Stimulated activated CD4-positive, alpha-beta T cell treated with anti-CD3 and anti-CD28 coated beads, TNF-alpha, amount 100 ng/mL, for 1 hour (primary cell): ENCODE measurements around the gene CDKN1C.
"Not testable (repeated sequence)": the region's sequence is repeated elsewhere in the genome, so short reads cannot be mapped to it uniquely, and the experiment has no call there.

Experiments
- DNase-seq, 3 donors: peaks; one replicate each; pipeline ENCODE4 v3.0.0-alpha.2; 2020; ENCODE audit warnings: low read depth in 3 of 3, low spot score in 1 of 3

The CDKN1C gene

GRCh38 chr11:2909133-2909902 is 23.7 kb upstream of the CDKN1C start:
- DNase-seq: no peak

DNA sequence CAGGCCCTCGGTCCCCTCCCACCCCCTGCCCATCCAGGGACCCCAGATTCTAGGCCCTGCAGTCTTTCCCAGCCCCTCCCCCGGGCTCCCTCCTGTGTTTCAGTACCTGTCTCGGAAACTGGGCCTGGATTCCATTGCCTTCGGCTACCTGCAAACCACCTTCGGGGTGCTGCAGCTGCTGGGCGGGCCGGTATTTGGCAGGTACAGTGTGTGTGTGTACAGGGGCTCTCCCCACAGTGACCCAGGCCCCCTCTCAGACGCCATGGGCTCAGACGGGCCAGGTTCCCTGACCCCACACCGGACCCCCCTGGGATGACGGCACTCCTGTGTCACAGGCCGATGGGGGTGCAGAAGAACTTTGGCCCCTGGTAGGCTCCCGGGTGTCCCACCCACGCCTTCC is 22.6 kb upstream of the CDKN1C start:
- no peak for DNase-seq

- DNase-seq: not testable (repeated sequence)
Observed at GRCh38 chr11:2905299-2905698, 19.7 kb upstream of the CDKN1C start.

GRCh38 chr11:2904153-2905052 is 18.8 kb upstream of the CDKN1C start:
- DNase-seq: no peak

DNA sequence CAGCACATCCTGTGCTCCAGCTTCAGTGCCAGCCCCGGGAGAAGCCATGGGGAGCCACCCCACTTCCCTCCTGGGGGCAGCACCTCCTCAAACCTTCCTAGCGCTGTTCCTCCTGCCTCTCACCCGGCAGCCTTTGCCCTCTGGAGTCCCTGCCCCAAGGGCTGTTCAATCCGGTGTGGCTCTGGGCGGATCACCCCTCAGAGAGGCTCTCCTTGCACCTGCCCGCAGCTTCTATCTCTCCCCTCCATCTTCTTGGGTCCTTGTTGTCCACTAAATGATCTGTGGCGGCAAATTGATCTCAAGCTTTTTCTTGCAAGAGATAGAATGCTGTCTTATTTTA is 18.1 kb upstream of the CDKN1C start:
- no peak for DNase-seq

- DNase-seq: no peak
Observed at GRCh38 chr11:2902784-2903671, 17.5 kb upstream of the CDKN1C start.

GRCh38 chr11:2901854-2902783 is 16.5 kb upstream of the CDKN1C start:
- peak; percentile 73 to 78 (median 76) for DNase-seq

DNA sequence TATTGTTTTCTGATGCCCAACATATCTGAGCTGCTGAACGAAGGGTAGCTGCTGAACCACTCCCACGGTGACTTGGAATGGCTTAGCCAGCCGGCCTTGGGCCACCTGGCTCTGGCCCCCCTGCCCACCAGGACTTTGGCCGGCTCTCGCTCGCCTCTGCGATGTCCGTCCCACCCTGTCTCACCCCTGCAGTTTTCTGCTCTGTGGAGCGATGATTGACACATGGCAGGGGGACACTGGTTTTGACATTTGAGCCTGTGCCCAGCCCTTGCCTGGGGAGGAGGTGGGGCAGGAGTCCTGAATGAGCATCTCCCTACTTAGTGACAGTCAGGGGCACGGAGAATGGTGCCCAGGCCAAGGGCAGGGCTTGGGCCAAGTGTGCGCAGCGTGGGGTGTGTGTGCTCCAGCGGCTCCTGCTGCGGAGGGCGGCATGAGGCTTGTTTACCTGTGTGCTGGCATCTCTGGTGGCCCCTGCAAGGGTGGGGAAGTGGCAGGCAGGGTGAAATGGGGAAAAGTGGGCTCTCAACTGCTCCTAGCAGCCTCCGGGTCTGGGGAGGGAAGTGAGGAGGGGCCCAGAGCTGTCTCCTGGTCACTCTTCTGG is 15.7 kb upstream of the CDKN1C start:
- no peak for DNase-seq

DNA sequence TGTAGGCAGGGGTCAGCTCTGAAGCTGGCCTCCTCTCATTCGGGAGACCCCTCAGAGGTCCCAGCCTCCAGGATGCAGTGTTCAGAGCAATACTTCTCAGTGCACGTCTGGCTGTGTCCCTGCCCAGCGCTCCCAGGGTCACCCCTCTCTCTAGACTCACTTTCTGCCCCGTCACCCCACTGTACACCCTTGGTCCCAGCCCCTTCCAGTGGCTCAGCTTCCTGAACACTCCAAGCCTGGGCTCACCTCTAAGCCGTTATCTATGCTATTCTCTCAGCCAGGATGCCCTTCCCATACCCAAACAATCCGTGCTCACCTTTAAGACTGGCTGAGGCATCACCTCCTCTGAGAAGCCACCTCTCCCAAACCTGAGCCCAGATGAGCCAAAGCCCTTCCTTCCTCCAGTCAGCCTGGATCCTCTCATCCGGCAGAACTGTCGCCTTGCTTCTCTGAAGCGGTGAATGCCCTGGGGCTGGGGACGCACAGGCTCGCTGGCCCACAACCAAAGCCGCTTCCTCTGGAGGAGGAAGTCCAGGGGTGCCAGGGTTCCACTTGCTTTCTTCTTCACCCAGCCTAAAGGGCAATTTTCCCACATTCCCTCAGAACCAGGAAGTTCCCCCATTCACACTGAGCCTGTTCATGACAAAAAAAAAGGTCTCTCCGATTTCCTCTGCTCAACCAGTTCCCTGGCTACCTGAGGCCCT is 13.7 kb upstream of the CDKN1C start:
- no peak for DNase-seq

- peak in 1 of 3 donors; percentile 34 for DNase-seq
Observed at GRCh38 chr11:2898366-2899079, 12.9 kb upstream of the CDKN1C start.

DNA sequence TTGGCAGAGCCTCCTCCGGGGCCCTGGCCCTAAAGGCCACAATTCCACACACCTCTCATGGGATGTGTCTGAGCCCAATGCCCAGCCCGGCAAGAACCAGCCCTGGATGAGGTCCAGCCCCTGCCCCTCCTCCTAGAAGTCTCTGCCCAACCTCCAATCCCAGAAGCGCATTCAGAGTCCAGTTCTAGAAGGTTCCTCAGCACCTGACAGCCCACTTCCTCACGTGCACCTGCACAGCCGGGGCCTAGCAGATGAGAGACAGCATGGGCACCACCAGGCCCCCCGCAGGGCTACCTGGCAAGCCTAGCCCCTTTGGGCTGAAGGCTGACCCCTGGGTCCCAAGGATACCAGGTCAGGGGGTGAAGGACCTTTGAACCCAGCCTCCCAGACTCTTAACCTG is 11.5 kb upstream of the CDKN1C start:
- DNase-seq: no peak

DNA sequence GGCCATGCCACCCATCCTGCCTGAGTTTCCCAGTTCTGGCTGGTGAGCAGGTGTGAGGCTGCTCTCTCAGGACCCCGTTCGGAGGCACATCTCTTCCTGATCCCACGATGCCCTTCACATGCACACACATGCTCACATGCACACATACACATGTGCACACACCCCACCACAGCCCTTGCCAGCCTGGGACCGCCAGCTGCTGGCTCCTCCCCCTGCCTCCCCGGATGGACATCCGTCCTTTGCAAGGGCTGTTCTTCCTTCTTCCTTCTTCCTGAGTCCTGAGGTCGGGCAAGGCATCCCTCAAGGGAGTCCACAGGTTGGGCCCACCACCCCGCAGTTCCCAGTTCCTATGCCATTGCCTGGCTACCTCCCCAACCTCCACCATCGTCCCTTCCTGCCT is 10.5 kb upstream of the CDKN1C start:
- no peak for DNase-seq

DNA sequence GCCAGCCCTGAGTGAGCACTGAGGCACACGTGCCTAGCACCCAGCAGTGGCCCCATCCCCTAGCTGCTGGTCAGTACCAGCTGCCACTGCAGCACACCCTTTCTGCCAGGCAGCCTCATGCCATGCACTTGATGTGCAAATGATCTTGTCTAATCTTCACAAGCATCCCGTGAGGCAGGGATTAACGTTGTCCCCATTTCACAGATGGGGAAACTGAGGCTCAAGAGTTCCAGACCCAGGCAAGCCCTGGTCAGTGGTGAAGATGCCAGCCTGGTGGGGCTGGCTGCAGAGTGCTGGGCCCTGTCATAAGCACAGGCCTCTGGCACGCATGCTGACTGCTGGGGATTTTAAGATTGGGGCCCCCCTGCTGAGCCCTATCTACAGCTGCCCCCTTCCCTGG is 8.4 kb upstream of the CDKN1C start:
- no peak for DNase-seq

DNA sequence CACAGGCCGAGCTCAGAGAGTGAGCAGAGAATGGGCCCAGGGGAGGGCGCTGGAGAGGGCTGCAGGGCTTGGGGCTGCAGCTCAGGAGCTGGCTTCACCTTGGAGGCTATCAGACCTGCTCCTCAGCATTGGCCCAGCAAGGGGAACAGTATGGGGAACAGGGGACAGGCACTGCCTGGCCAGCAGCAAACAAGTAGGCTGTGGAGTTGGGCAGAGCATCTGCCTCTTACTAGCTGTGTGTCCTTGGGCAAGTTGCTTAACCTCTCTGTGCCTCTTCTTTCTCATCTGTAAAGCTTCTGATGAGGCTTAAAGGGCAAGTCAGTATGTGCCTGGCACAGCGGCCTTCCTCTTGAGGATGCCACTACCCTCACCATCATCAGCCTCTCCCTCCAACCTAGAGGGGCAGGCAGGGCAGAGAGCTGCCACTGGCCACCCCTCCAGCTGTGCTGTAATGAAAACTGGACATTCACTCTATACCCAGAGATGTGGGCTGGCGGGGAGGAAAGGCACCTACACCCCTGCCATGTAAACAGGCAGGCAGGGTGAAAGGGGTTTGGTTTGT is 7.5 kb upstream of the CDKN1C start:
- no peak for DNase-seq

DNA sequence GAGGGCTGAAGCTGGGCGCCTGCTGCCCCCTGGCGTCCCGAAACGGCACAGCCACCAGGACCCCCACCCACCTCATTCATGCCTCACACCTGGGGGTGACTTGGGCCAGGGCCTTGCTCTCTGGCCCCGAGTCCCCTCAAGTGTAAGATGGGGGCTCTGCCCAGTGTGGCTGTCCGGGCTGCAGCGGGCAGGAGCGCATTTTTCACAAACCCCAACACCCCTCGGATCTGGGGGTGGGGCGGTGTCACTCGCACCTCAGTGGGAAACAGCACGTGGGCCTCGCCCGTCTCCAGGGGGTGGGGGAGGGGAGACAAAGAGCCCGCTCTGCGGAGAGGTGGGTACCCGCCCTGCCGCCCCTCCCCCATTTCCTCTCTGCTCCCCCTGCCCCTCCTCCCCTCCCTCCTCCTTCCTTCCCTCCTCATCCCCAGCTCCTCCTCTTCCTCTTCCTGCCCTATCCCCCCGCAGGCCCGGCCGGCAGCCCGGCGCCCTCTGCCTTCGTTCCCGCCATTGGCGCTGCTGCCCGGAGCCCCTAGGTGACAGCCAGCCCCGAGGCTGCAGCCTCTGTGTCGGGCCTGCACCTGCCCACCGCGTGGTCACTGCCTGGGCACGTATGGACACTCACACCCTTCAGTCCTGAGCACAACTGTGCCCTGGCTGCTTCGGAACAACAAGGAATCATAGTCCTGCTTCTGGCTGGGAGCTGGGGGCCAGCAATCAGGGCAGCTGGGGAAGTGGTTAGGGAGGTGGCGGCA is 6.8 kb upstream of the CDKN1C start:
- peak in 1 of 3 donors; percentile 52 for DNase-seq

DNA sequence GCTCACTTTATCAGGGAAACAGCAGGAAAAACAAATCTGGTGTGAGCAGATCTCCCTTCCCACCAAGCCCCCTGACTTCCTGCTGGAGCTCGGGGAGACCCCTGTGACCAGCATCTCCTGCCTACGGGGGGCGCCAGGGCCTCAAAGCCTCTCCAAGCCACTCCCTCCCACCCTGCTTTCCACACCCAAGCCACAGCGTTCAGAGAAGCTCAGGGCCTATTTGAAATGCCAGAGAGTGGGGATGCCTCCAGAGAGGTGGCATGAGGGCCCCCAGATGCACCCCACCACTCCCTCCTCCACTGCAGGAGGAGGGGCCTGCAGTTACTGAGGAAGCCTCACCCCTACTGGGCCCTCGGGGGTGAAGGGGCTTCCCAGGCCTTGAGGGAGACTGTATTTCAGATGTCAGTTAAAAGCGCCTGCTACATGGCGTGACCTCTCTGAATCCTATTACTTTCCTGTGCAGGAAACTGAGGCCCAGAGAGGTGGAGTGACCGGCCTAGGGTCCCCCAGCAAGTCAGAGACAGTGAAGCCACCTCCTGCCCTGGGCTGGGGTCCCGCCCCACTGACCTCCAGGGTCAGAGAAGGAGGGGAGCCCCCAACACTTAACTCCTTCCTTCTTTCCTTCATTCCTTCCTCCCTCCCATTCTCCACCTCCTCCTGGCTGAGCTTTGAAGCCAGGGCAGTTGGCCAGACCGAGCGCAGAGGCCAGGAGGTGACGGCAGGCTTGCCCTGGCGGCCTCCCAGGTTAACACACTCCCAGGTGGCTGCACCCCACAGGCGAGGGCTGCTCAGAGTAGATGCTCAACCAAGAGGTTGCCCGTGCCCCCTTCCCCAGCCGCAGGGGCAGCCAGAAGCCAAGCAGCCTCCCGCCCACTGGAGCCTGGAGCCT is 6.0 kb upstream of the CDKN1C start:
- DNase-seq: no peak
